GOT3 (cell line): ENCODE results near the gene TRIO.

Experiments used
- DNase-seq: peaks from one replicate; lab custom pipeline; 2025; ENCODE audit warnings: mixed read lengths; lab: John Stamatoyannopoulos, UW

The TRIO gene

GRCh38 chr5:14557203-14557770 is 414.1 kb downstream of the TRIO start:
- DNase-seq, result no peak

GRCh38 chr5:14557791-14558415 is 414.8 kb downstream of the TRIO start:
- DNase-seq, result no peak
